Central memory CD8-positive, alpha-beta T cell (primary cell): ENCODE data around the gene COL27A1.

ENCODE experiments used
- ATAC-seq: fragments of 150-1000 bp; cut with Tn5 transposase; replicated peaks from 2 replicates; pipeline ENCODE4 v1.10.0; 2022; ENCODE audit warnings: mild to moderate bottlenecking, moderate FRiP score, moderate number of reproducible peaks; ENCODE audit not compliant: poor library complexity, severe bottlenecking; ENCODE audit errors: extremely low read depth
- DNase-seq, 2 donors: peaks; one replicate each; pipeline ENCODE4 v3.0.0; 2021; ENCODE audit warnings: low spot score in 2 of 2
- H3K27ac Mint-ChIP-seq: one replicate; pipeline ENCODE4 v1.8.0; 2022; ENCODE audit warnings: low read depth, mild to moderate bottlenecking, moderate library complexity, mixed read lengths
- H3K27me3 Mint-ChIP-seq: one replicate; pipeline ENCODE4 v1.8.0; 2022; ENCODE audit warnings: mixed read lengths
- H3K36me3 Mint-ChIP-seq: one replicate; pipeline ENCODE4 v1.8.0; 2022; ENCODE audit warnings: mild to moderate bottlenecking, moderate library complexity, mixed read lengths; ENCODE audit not compliant: insufficient read depth
- H3K4me1 Mint-ChIP-seq: one replicate; pipeline ENCODE4 v1.8.0; 2022; ENCODE audit warnings: mixed read lengths
- H3K4me3 Mint-ChIP-seq: one replicate; pipeline ENCODE4 v1.8.0; 2022; ENCODE audit warnings: mild to moderate bottlenecking, moderate library complexity, mixed read lengths
- H3K9me3 Mint-ChIP-seq: one replicate; pipeline ENCODE4 v1.8.0; 2022; ENCODE audit warnings: mixed read lengths

The COL27A1 gene

GRCh38 chr9:114281473-114282103, 126.3 kb downstream of the COL27A1 start:
- Mint-ChIP-seq H3K27me3 (peaks cover 28% of the 10 kb centered on the region), H3K36me3 (no peaks in the 10 kb centered on the region), H3K9me3 (peaks cover 6% of the 10 kb centered on the region), H3K4me3 (no peak overlapping the region), H3K27ac (no peak overlapping the region), H3K4me1 (no peaks in the 10 kb centered on the region)
- no peak for ATAC-seq
- no peak for DNase-seq

- Mint-ChIP-seq H3K4me3 (no peak overlapping the region), H3K4me1 (no peaks in the 10 kb centered on the region), H3K36me3 (no peaks in the 10 kb centered on the region), H3K27me3 (peaks cover 28% of the 10 kb centered on the region), H3K9me3 (peaks cover 6% of the 10 kb centered on the region), H3K27ac (no peak overlapping the region)
- ATAC-seq (no peak), DNase-seq (no peak)
Observed at GRCh38 chr9:114282104-114282485, 126.8 kb downstream of the COL27A1 start.

DNA sequence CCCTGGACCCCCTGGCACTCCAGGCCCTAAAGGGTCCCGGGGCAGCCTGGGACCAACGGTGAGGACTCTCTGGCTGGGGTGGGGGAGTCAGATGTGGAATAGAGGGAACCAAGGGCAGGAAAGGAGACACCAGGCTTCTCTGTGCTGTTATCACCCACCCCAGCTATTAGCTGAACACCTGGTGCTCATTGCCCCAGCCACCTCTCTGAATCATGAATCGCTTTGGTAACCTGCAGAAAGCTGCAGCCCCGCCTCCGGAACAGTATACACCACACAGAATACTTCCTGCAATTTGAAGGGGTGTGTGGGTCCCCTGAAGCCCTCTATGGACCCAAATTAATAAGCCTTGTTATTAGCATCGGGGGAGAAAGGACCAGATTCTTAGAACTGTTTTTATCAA, 127.2 kb downstream of the COL27A1 start:
- Mint-ChIP-seq H3K36me3 (no peaks in the 10 kb centered on the region), H3K4me3 (no peak overlapping the region), H3K9me3 (peaks cover 6% of the 10 kb centered on the region), H3K4me1 (no peaks in the 10 kb centered on the region), H3K27me3 (peaks cover 28% of the 10 kb centered on the region), H3K27ac (no peak overlapping the region)
- DNase-seq (no peak), ATAC-seq (no peak)

GRCh38 chr9:114282926-114283325, 127.6 kb downstream of the COL27A1 start:
- Mint-ChIP-seq H3K9me3 (peaks cover 4% of the 10 kb centered on the region), H3K36me3 (no peaks in the 10 kb centered on the region), H3K4me1 (no peaks in the 10 kb centered on the region), H3K27ac (no peak overlapping the region), H3K27me3 (peaks cover 28% of the 10 kb centered on the region), H3K4me3 (no peak overlapping the region)
- DNase-seq (no peak), ATAC-seq (peak; percentile 28)

GRCh38 chr9:114283551-114284111, 128.3 kb downstream of the COL27A1 start:
- ATAC-seq (no peak), DNase-seq (no peak)
- Mint-ChIP-seq H3K27me3 (peaks cover 28% of the 10 kb centered on the region), H3K9me3 (no peaks in the 10 kb centered on the region), H3K4me3 (no peak overlapping the region), H3K27ac (no peak overlapping the region), H3K36me3 (no peaks in the 10 kb centered on the region), H3K4me1 (no peaks in the 10 kb centered on the region)

DNA sequence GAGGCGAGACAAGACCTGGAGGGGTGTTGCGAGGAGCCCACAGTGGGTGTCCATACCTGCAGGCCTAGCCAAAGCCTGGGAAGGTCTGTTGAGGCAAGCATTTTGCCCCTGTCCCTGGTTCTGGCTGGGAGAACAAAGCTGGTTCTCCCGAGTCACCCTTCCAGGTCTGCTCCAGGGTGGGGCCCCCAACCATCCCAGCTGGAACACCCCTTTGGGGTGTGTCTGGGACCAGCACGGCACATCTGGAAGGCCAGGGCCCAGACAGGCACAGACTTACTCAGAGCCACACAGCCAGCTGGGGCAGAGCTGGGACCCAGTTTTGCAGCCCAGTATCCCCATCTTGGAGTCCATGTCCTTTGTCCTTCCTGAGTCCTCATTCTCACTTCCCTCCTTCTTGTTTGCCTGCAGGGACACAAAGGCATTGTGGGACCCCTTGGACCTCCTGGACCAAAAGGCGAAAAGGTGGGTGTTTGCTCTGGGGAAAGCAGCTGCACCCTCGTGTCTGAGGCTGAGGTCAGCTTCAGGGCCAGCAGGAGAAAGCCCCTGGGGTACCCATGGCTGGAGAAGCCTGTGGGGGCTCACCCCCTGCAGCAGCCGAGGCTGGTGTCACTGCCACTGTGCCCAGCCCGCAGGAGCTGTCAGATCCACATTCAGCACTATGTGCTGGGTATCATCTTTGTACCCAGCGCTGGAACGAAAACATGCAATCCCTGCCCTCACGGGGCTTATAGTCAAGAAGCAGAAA, 129.2 kb downstream of the COL27A1 start:
- ATAC-seq (no peak), DNase-seq (no peak)
- no peak overlapping the region for H3K4me3 Mint-ChIP-seq
- H3K4me1 Mint-ChIP-seq = no peaks in the 10 kb centered on the region
- H3K36me3 Mint-ChIP-seq = no peaks in the 10 kb centered on the region
- peaks cover 28% of the 10 kb centered on the region for H3K27me3 Mint-ChIP-seq
- no peak overlapping the region for H3K27ac Mint-ChIP-seq
- no peaks in the 10 kb centered on the region for H3K9me3 Mint-ChIP-seq

DNA sequence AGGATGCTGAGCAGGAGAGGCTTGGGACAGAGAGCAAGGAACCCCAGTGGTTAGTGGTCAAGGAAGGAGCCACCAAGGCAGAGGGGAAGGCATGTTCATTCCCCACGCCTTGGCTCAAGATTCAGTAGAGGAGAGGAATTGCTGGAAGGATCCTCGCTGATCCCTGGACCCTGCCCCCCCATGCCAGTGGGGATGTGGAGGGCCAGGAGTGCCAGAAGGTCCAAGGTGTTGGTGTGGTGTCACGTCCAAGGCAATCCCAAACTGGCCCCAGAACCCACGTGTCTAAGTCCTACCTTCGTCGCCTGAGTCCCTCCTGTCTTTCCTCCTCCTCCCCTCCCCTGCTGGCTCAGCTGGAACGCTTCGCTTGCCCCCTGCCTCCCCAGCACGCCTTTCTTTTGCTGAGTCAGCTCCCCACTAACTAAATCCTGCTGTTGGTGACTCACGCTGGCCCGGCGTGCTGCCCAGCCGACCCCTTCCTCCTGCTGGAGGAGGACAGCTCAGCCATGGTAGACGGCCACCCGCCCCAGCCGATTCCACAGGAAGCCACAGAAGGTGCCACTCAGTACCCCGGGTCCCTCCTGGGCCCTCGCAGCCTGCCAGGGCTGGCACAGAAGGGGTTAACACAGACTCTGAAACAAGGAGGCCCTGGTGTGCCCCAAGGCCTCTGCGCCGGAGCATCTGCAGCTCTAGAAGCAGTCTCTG, 130.0 kb downstream of the COL27A1 start:
- DNase-seq = no peak
- H3K36me3 Mint-ChIP-seq = no peaks in the 10 kb centered on the region
- H3K9me3 Mint-ChIP-seq = no peaks in the 10 kb centered on the region
- ATAC-seq = no peak
- no peaks in the 10 kb centered on the region for H3K4me1 Mint-ChIP-seq
- H3K27me3 Mint-ChIP-seq = peaks cover 28% of the 10 kb centered on the region
- H3K27ac Mint-ChIP-seq = no peak overlapping the region
- H3K4me3 Mint-ChIP-seq = no peak overlapping the region

- ATAC-seq = no peak
- no peaks in the 10 kb centered on the region for H3K36me3 Mint-ChIP-seq
- H3K4me1 Mint-ChIP-seq = peaks cover 6% of the 10 kb centered on the region
- no peak overlapping the region for H3K27ac Mint-ChIP-seq
- H3K4me3 Mint-ChIP-seq = no peak overlapping the region
- no peak for DNase-seq
- H3K27me3 Mint-ChIP-seq = peaks cover 27% of the 10 kb centered on the region
- no peaks in the 10 kb centered on the region for H3K9me3 Mint-ChIP-seq
Observed at GRCh38 chr9:114286146-114286679, 130.9 kb downstream of the COL27A1 start.

DNA sequence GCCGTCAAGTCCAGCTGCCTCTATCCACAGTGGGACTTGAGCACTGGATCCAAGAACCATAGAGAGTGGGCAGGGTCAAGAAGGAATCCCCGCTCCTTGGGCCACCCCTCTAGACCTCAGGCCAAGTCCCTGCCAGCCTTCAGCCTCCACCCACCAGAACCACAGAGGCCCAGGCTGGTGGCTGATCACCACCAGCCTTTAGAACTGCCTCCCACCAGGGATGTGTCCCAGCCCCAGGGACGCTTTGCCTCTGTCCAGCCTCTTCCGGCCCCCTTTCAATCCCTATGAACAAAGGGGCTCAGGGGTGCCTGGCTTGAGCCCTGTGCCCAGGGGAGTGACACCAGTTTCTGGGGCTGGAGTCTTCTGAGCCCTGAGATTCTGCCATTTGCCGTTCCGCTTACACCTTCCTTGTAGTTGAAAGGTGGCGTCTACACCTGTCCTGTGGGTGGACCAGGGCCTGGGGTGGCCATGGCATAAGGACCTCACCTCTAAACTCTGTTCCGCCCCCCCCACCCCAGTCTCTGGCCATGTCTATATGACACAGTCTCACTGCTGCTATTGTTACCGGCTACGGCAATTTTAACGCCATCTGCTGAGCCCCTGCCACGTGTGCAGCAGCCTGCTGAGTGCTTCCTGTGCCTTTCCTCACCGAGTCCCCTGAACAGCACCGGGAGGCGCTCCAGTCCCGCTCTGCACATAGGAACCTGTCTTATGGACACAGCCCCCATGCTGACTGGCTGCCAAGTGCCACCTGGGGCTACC, 131.8 kb downstream of the COL27A1 start:
- H3K9me3 Mint-ChIP-seq = no peaks in the 10 kb centered on the region
- ATAC-seq (no peak), DNase-seq (no peak)
- no peak overlapping the region for H3K4me3 Mint-ChIP-seq
- H3K27me3 Mint-ChIP-seq = peaks cover 28% of the 10 kb centered on the region
- peaks cover 8% of the 10 kb centered on the region for H3K4me1 Mint-ChIP-seq
- H3K27ac Mint-ChIP-seq = no peak overlapping the region
- H3K36me3 Mint-ChIP-seq = no peaks in the 10 kb centered on the region

GRCh38 chr9:114287763-114288192, 132.4 kb downstream of the COL27A1 start:
- no peak overlapping the region for H3K27ac Mint-ChIP-seq

DNA sequence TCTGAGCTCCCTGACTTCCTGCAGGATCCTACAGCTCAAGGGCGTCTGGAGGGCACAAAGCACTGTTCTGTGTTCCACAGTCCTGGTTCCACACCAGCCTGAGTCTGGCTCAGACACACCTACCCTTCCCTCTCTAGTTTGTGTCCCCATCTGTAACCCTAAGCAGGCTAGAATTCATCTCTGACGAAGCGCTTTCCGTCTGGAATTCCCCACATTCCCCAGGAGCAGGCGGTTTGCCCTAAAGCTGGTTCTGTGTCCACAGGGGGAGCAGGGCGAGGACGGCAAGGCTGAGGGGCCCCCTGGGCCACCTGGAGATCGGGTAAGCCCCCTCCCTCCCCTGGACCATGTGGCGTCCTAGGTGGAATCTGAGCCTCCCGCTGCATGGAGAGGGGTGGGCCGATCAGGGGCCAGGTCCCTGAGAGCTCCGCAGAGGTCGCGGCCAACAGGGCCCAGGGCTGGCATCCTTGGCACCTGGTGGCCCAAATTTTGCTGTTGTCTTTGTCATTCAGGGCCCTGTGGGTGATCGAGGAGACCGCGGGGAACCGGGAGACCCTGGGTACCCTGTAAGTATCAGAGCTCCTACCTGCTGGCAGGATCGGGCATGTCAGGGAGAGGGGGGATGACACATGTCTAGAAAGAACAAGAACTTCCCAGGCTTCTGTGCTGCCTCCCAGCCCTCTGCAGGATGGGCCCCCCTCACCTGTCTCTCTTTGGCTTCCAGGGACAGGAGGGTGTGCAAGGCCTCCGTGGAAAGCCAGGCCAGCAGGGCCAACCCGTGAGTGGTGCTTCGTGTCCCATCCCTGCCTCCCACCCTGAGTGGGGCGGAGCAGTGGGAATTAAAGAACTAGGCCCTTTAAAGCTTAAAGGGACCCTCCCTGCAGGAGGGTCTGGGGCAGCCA, 133.1 kb downstream of the COL27A1 start:
- no peak for ATAC-seq
- peaks cover 36% of the 10 kb centered on the region for H3K27me3 Mint-ChIP-seq
- H3K27ac Mint-ChIP-seq = no peak overlapping the region
- DNase-seq = no peak
- no peaks in the 10 kb centered on the region for H3K9me3 Mint-ChIP-seq
- H3K4me1 Mint-ChIP-seq = peaks cover 8% of the 10 kb centered on the region
- no peak overlapping the region for H3K4me3 Mint-ChIP-seq
- no peaks in the 10 kb centered on the region for H3K36me3 Mint-ChIP-seq

More at GRCh38 chr9:114287763-114288192, 132.4 kb downstream of the COL27A1 start:
- Mint-ChIP-seq H3K27me3 (peaks cover 34% of the 10 kb centered on the region), H3K9me3 (no peaks in the 10 kb centered on the region), H3K36me3 (no peaks in the 10 kb centered on the region), H3K4me3 (no peak overlapping the region), H3K4me1 (peaks cover 8% of the 10 kb centered on the region)
- no peak for ATAC-seq
- DNase-seq = no peak
